ENCODE measurements around the gene CALML3.

DNA sequence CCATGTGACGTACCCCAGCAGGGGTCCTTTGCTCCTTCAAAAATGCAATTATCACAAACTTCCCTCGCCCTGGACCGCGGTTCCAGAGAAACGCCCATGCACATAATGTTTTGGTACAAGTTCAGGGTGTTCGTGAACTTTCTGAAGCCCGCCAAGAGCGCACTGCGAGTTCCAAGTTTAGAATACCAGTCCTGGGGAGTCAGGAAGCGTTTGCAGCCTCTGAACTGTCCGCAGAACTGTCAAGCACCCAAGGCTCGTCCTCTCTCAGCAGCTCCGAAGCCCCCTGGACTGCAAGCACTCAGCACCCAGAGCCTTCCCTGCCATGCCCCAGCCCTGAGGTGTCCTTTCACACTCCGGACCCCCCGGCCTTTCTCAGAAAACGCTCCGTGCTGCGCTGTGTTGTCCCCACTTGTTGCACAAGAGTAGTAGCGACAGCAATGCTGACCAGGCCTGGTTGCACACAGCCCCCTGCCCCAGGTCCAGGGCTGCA is 30.3 kb downstream of the CALML3 start:
- TF ChIP-seq, protein P1, sequence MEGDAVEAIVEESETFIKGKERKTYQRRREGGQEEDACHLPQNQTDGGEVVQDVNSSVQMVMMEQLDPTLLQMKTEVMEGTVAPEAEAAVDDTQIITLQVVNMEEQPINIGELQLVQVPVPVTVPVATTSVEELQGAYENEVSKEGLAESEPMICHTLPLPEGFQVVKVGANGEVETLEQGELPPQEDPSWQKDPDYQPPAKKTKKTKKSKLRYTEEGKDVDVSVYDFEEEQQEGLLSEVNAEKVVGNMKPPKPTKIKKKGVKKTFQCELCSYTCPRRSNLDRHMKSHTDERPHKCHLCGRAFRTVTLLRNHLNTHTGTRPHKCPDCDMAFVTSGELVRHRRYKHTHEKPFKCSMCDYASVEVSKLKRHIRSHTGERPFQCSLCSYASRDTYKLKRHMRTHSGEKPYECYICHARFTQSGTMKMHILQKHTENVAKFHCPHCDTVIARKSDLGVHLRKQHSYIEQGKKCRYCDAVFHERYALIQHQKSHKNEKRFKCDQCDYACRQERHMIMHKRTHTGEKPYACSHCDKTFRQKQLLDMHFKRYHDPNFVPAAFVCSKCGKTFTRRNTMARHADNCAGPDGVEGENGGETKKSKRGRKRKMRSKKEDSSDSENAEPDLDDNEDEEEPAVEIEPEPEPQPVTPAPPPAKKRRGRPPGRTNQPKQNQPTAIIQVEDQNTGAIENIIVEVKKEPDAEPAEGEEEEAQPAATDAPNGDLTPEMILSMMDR (IDR thresholded peaks at IDR 0.05): no peak
- no peak for TF ChIP-seq POLR2AphosphoS5 (IDR thresholded peaks at IDR 0.05; ENCODE audit: low read depth, low read length)
